ENCODE results near the gene TTC23L. TPM values are rescaled to one million over a fixed set of nuclear protein-coding genes. Genes with fewer than 3 reads are reported as not detected.

Gene TTC23L
- total and polyA plus RNA-seq, 8 donors, result 0.15 to 1.5 (median 0.89) TPM; not detected in 5

DNA sequence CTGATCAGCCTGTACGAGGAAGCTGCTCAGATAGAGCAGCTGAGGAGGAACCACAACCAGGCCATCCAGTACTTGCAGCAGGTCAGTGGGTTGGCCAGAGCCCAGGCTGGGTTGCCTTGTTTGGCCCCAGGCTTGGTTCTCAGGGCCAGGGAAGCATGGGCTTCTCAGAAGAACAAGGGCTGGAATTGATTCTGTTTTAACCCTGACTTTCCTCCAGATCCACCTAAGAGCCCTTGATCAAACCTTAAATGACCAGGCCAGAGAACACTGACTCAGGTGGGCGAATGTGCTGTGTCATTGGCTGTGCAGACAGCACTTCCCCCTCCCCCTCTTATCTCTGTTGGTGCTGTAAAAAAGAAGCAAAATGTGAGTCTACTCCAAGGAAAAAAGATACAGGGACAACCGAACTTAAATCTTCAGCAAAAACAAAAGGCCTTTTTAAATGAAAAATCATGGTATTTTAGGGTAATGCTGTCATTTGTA lies 28.1 kb downstream of the TTC23L start:
- H3K4me3 ChIP-seq, result no peak overlapping the region
- no peak overlapping the region for H3K27ac ChIP-seq
- intact Hi-C loops (cut with DNase I; ENCODE audit: low total_unique reads), result no loop called here
- TF ChIP-seq EP300 (IDR thresholded peaks at IDR 0.05), result no peak
- no peak for TF ChIP-seq POLR2A (IDR thresholded peaks at IDR 0.05)
- TF ChIP-seq POLR2AphosphoS5 (IDR thresholded peaks at IDR 0.05), result no peak
- TF ChIP-seq, protein P1, sequence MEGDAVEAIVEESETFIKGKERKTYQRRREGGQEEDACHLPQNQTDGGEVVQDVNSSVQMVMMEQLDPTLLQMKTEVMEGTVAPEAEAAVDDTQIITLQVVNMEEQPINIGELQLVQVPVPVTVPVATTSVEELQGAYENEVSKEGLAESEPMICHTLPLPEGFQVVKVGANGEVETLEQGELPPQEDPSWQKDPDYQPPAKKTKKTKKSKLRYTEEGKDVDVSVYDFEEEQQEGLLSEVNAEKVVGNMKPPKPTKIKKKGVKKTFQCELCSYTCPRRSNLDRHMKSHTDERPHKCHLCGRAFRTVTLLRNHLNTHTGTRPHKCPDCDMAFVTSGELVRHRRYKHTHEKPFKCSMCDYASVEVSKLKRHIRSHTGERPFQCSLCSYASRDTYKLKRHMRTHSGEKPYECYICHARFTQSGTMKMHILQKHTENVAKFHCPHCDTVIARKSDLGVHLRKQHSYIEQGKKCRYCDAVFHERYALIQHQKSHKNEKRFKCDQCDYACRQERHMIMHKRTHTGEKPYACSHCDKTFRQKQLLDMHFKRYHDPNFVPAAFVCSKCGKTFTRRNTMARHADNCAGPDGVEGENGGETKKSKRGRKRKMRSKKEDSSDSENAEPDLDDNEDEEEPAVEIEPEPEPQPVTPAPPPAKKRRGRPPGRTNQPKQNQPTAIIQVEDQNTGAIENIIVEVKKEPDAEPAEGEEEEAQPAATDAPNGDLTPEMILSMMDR (IDR thresholded peaks at IDR 0.05), result no peak
- no peaks in the 10 kb centered on the region for H3K9me3 ChIP-seq
- DNase-seq, result no peak
- no peaks in the 10 kb centered on the region for H3K36me3 ChIP-seq
- 69 to 77% (median 74%) methylated on average over 3 of the region's 3 CpGs for WGBS, 5 donors
- H3K27me3 ChIP-seq, result no peaks in the 10 kb centered on the region
- no peaks in the 10 kb centered on the region for H3K4me1 ChIP-seq

DNA sequence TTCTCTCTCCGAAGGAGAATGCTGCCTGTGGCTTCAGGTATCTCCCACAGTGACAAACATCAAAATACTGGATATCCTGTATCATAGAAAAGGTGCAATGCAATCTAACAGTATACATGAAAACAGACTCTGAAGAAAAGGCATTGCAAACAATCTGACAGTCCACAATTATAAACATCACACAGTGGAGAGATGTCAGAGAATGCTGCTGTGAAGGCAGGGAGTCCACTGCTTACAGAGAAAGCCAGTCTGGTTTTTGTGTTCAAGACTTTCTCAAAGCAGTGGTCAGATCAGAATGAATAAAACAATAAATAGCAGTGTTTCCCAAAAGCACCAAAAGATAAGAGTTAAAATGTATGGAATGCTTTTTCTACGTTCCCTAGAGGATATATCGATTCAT lies 28.7 kb downstream of the TTC23L start:
- H3K4me1 ChIP-seq, result no peaks in the 10 kb centered on the region
- intact Hi-C loops (cut with DNase I; ENCODE audit: low total_unique reads), result no loop called here
- H3K4me3 ChIP-seq, result no peak overlapping the region
- H3K36me3 ChIP-seq, result no peaks in the 10 kb centered on the region
- TF ChIP-seq, protein P1 (IDR thresholded peaks at IDR 0.05), result no peak
- TF ChIP-seq EP300 (IDR thresholded peaks at IDR 0.05) (no peak), POLR2A (IDR thresholded peaks at IDR 0.05) (no peak), POLR2AphosphoS5 (IDR thresholded peaks at IDR 0.05) (no peak)
- H3K27me3 ChIP-seq, result no peaks in the 10 kb centered on the region
- no peak for DNase-seq
- WGBS, 5 donors, result 77 to 87% (median 80%) methylated on average over 3 of the region's 3 CpGs
- no peak overlapping the region for H3K27ac ChIP-seq
- H3K9me3 ChIP-seq, result no peaks in the 10 kb centered on the region

DNA sequence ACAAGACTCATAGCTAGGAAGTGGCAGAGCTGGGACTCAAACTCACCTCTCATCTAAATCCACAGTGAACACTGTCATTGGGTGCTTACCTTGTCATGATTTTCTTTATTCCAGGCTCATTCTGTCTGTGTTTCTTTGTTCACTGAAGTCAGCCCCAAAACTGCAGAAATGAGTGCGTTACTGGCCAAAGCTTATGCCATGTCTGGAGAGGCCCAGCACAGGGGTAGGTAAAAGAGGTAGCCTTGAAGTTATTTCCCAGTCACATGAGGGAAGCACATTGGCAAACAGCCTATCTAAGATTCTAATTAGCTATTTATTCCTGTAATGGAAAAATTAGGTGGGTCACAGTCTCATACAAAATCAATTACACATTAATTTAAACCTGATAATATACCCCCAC lies 29.8 kb downstream of the TTC23L start:
- no peak overlapping the region for H3K4me3 ChIP-seq
- H3K27ac ChIP-seq, result no peak overlapping the region
- intact Hi-C loops (cut with DNase I; ENCODE audit: low total_unique reads), result no loop called here
- H3K36me3 ChIP-seq, result no peaks in the 10 kb centered on the region
- no peaks in the 10 kb centered on the region for H3K4me1 ChIP-seq
- H3K27me3 ChIP-seq, result no peaks in the 10 kb centered on the region
- TF ChIP-seq POLR2AphosphoS5 (IDR thresholded peaks at IDR 0.05) (no peak), EP300 (IDR thresholded peaks at IDR 0.05) (no peak), POLR2A (IDR thresholded peaks at IDR 0.05) (no peak)
- TF ChIP-seq, protein P1 (IDR thresholded peaks at IDR 0.05), result no peak
- H3K9me3 ChIP-seq, result no peaks in the 10 kb centered on the region
- no peak for DNase-seq
- 91 to 100% (median 93%) methylated on average over 1 of the region's 1 CpG for WGBS, 5 donors

DNA sequence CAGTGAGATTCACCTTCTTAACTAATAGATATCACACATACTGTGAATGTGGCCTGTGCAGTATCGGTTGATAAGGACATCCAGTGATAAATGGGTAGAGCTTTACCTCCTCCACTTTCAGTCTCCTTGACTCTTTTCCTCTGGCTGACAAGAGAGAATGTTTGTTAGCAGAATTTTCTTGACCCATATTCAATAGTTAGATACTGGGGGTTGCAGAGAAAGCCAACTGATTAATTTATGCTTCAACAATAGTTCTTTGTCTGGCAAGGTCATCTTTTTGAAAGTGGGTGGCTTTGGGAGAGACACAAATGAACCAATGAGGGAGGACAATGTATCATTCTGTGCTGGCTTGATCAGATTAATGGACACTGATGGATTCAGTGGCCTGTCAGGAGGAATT lies 30.3 kb downstream of the TTC23L start:
- intact Hi-C loops (cut with DNase I; ENCODE audit: low total_unique reads), result no loop called here
- H3K27ac ChIP-seq, result no peak overlapping the region
- 51 to 73% (median 68%) methylated on average over 1 of the region's 1 CpG for WGBS, 5 donors
- no peaks in the 10 kb centered on the region for H3K36me3 ChIP-seq
- no peak for DNase-seq
- no peaks in the 10 kb centered on the region for H3K9me3 ChIP-seq
- H3K4me3 ChIP-seq, result no peak overlapping the region
- H3K4me1 ChIP-seq, result no peaks in the 10 kb centered on the region
- no peak for TF ChIP-seq POLR2AphosphoS5 (IDR thresholded peaks at IDR 0.05)
- no peak for TF ChIP-seq POLR2A (IDR thresholded peaks at IDR 0.05)
- TF ChIP-seq, protein P1 (IDR thresholded peaks at IDR 0.05), result no peak
- no peak for TF ChIP-seq EP300 (IDR thresholded peaks at IDR 0.05)
- no peaks in the 10 kb centered on the region for H3K27me3 ChIP-seq
